Glutamatergic neuron (in vitro differentiated cells): ENCODE data around the gene ADPGK. TPM values are rescaled to one million over a fixed set of nuclear protein-coding genes. Genes with fewer than 3 reads are reported as not detected.
"Not testable (repeated sequence)": the region's sequence is repeated elsewhere in the genome, so short reads cannot be mapped to it uniquely, and the experiment has no call there.

Experiments used
- DNase-seq: peaks from one replicate; pipeline ENCODE4 v3.0.0; 2022
- H3K27ac Mint-ChIP-seq: one replicate; pipeline ENCODE4 v1.8.0; 2020; ENCODE audit warnings: mild to moderate bottlenecking, mixed read lengths, inconsistent platforms; ENCODE audit not compliant: unreplicated experiment
- H3K27me3 Mint-ChIP-seq: one replicate; pipeline ENCODE4 v1.8.0; 2020; ENCODE audit warnings: mild to moderate bottlenecking, moderate library complexity, mixed read lengths, inconsistent platforms; ENCODE audit not compliant: unreplicated experiment
- H3K36me3 Mint-ChIP-seq: one replicate; pipeline ENCODE4 v1.8.0; 2020; ENCODE audit warnings: mild to moderate bottlenecking, mixed read lengths, inconsistent platforms; ENCODE audit not compliant: unreplicated experiment
- H3K4me1 Mint-ChIP-seq: one replicate; pipeline ENCODE4 v1.8.0; 2020; ENCODE audit warnings: mild to moderate bottlenecking, low read depth, mixed read lengths, inconsistent platforms; ENCODE audit not compliant: unreplicated experiment
- H3K4me3 Mint-ChIP-seq: one replicate; pipeline ENCODE4 v1.8.0; 2020; ENCODE audit warnings: mild to moderate bottlenecking, mixed read lengths, inconsistent platforms; ENCODE audit not compliant: unreplicated experiment
- H3K9me3 Mint-ChIP-seq: one replicate; pipeline ENCODE4 v1.8.0; 2020; ENCODE audit warnings: mild to moderate bottlenecking, moderate library complexity, mixed read lengths, inconsistent platforms; ENCODE audit not compliant: unreplicated experiment
- total RNA-seq: library from RNA; stranded (reverse); fragmentation: NEBNext Ultra II Directional; extraction: Animal tissue kit (Norgen Biotek cat#: 25700); gene quantifications from one replicate; pipeline ENCODE4 v1.2.1, GENCODE V29; 2021; ENCODE audit not compliant: unreplicated experiment
- TF ChIP-seq, protein P1 (sequence below): fragments of 200-600 bp; sonication (generic); IDR thresholded peaks from one replicate; pipeline ENCODE4 v1.5.0; 2021; ENCODE audit not compliant: partially characterized antibody, unreplicated experiment

Gene ADPGK
- total RNA-seq, 1 donor from 2014 or later, result 33.5 TPM

DNA sequence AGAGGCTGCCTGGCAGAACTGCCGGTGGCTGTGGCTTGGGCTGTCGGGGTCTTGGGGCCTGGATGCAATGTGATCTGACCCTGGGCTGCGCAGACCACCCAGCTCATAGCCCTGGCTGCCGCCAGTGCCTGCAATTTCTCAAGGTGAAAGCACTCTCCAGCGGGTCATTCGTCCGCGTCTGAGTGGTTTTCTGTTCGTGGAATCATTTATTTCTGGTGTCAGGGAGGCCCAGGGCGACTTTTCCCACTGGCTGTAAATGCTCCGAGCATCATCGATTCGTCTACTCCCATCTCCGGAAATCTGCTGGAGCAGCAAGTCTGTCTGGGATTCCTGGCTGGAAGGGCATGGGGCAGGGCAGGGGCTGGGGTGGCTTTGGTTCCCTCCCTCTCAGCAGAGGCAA is 40.6 kb upstream of the ADPGK start:
- peaks cover 39% of the 10 kb centered on the region for H3K4me1 Mint-ChIP-seq
- H3K4me3 Mint-ChIP-seq, result no peak overlapping the region
- H3K27me3 Mint-ChIP-seq, result peaks cover 16% of the 10 kb centered on the region
- H3K27ac Mint-ChIP-seq, result no peak overlapping the region
- DNase-seq, result no peak
- TF ChIP-seq, protein P1, sequence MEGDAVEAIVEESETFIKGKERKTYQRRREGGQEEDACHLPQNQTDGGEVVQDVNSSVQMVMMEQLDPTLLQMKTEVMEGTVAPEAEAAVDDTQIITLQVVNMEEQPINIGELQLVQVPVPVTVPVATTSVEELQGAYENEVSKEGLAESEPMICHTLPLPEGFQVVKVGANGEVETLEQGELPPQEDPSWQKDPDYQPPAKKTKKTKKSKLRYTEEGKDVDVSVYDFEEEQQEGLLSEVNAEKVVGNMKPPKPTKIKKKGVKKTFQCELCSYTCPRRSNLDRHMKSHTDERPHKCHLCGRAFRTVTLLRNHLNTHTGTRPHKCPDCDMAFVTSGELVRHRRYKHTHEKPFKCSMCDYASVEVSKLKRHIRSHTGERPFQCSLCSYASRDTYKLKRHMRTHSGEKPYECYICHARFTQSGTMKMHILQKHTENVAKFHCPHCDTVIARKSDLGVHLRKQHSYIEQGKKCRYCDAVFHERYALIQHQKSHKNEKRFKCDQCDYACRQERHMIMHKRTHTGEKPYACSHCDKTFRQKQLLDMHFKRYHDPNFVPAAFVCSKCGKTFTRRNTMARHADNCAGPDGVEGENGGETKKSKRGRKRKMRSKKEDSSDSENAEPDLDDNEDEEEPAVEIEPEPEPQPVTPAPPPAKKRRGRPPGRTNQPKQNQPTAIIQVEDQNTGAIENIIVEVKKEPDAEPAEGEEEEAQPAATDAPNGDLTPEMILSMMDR, result no peak
- peaks cover 5% of the 10 kb centered on the region for H3K36me3 Mint-ChIP-seq
- peaks cover 23% of the 10 kb centered on the region for H3K9me3 Mint-ChIP-seq

DNA sequence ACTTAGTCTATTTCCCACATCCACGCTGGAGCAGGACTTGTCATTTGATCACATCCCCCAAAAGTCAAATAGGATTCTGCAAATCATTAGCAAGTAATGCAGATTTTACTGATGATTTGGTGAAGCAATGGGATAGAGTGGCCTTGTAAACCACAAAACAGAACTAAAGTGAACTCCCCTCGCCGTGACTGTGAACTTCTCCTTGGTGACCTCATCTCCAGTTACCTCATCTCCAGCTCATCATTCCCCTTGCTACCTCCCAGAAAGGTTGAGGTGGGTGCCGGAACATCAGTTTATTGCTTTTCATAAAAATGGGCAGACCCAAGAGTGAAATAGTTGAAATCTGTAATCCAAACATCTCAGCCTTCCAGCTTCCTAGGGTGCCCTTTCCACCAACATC is 36.7 kb upstream of the ADPGK start:
- H3K27ac Mint-ChIP-seq, result no peak overlapping the region
- peaks cover 10% of the 10 kb centered on the region for H3K27me3 Mint-ChIP-seq
- H3K36me3 Mint-ChIP-seq, result peaks cover 8% of the 10 kb centered on the region
- H3K9me3 Mint-ChIP-seq, result peaks cover 14% of the 10 kb centered on the region
- DNase-seq, result no peak
- TF ChIP-seq, protein P1, result no peak
- no peak overlapping the region for H3K4me3 Mint-ChIP-seq
- peaks cover 19% of the 10 kb centered on the region for H3K4me1 Mint-ChIP-seq

DNA sequence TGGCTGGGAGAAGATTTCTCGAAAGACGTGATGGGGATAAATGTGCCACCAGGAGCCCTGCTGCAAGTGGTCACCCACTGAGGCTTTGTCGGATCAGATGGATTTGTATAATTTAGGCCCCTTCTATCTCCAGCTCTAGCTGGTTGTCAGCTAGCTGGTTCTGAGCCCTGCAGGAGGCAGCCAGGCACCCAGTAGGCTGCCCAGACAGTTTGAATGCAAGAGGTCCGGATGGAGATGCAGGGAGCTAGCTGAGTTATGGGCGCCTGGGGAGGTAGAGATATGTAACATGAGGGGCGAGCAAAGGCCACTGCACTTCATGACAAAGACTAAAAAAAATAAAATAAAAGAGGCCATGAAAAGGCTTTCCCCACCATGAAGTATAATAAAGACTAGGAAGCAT is 35.1 kb upstream of the ADPGK start:
- Mint-ChIP-seq H3K4me3 (no peak overlapping the region), H3K36me3 (peaks cover 8% of the 10 kb centered on the region), H3K9me3 (peaks cover 9% of the 10 kb centered on the region)

DNA sequence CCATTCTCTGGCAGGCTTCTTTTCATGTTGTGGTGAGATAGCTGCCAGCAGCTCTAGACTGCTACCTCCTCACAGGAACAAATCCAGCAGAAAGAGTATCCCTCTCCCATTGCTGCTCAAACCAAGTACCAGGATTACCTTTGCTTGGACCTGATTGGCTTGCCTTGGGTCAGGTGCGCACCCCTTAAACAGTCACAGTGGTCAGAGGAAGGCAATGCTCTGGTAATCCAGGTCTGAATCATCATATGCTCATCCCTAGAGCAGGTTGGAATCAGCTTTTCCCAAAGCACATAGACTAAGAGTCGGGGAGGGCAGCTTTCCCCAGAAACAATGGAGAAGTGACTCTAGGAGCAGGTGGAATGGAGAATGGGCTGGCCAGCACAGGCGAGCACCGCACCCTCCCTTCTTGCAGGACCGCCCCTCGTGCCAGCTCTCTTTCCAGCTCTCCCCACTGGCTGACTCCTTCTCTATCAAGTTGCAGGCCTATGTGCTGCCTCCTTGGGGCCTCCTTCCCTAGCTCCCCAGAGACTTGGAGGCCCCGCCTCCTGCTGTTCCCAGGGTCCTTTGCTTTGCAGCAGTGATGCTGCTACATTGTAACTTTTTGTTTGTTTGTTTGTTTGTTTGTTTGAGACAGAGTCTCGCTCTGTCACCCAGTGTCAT is 29.9 kb upstream of the ADPGK start:
- Mint-ChIP-seq H3K4me3 (no peak overlapping the region), H3K36me3 (peaks cover 13% of the 10 kb centered on the region), H3K27ac (no peak overlapping the region), H3K4me1 (no peaks in the 10 kb centered on the region), H3K9me3 (peaks cover 6% of the 10 kb centered on the region), H3K27me3 (no peaks in the 10 kb centered on the region)
- TF ChIP-seq, protein P1, result no peak
- no peak for DNase-seq

More for the DNA sequence above, 35.1 kb upstream of the ADPGK start:
- TF ChIP-seq, protein P1, result no peak
- DNase-seq, result no peak
- Mint-ChIP-seq H3K27me3 (peaks cover 8% of the 10 kb centered on the region), H3K27ac (no peak overlapping the region), H3K4me1 (peaks cover 9% of the 10 kb centered on the region)

DNA sequence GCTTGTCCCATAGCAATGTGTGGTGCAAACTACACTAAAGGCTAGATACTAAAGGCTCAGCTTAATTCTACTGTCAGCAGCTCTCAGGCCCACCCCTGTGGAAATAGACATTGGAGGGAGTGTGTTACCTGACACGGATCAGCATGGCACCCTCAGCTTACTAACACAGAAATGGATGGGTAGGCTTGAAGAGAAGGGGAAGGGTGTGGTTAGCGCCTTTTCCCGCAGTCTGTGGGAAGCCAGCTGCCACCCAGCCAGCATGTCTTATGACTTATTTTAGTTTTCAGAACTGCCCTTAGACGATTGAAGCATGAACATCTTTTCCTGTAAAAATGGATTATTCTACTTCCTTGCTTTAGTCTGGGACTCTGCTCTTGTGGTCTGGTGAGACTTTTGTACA is 25.8 kb upstream of the ADPGK start:
- H3K4me1 Mint-ChIP-seq, result no peaks in the 10 kb centered on the region
- H3K9me3 Mint-ChIP-seq, result peaks cover 7% of the 10 kb centered on the region
- peaks cover 15% of the 10 kb centered on the region for H3K36me3 Mint-ChIP-seq
- TF ChIP-seq, protein P1, result no peak
- no peak overlapping the region for H3K27ac Mint-ChIP-seq
- no peaks in the 10 kb centered on the region for H3K27me3 Mint-ChIP-seq
- no peak overlapping the region for H3K4me3 Mint-ChIP-seq
- no peak for DNase-seq

DNA sequence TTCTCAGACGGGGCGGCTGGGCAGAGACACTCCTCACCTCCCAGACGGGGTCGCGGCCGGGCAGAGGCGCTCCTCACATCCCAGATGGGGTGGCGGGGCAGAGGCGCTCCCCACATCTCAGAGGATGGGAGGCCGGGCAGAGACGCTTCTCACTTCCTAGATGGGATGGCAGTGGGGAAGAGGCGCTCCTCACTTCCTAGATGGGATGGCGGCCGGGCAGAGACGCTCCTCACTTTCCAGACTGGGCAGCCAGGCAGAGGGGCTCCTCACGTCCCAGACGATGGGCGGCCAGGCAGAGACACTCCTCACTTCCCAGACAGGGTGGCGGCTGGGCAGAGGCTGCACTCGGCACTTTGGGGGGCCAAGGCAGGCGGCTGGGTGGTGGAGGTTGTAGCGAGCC is 23.8 kb upstream of the ADPGK start:
- not testable (repeated sequence) for DNase-seq, H3K27ac Mint-ChIP-seq, H3K4me3 Mint-ChIP-seq

More for the DNA sequence above, 23.8 kb upstream of the ADPGK start:
- H3K36me3 Mint-ChIP-seq, H3K9me3 Mint-ChIP-seq, H3K4me1 Mint-ChIP-seq, H3K27me3 Mint-ChIP-seq: not testable (repeated sequence)
